Liver (tissue), 9 donors: ENCODE measurements around the gene CARS1. TPM values are rescaled to one million over a fixed set of nuclear protein-coding genes. Genes with fewer than 3 reads are reported as not detected.
A peak's percentile ranks its signal among the peaks of the same experiment; 100 is the strongest.

ENCODE experiments used
- DNase-seq: peaks from one replicate; pipeline ENCODE4 v3.0.0-alpha.2; 2017; ENCODE audit warnings: low spot score
- H3K27ac ChIP-seq, 2 donors: one replicate each; pipeline ENCODE4 v1.7.0; 2013; ENCODE audit warnings: inconsistent platforms in 2 of 2, low read length in 2 of 2, control low read depth in 1 of 2, low read depth in 1 of 2, mild to moderate bottlenecking in 1 of 2
- H3K27me3 ChIP-seq, 4 donors: one replicate each; pipeline versions ENCODE4 v1.6.1 to v1.7.0; 2013; ENCODE audit warnings: low read length in 3 of 4, inconsistent platforms in 1 of 4, mild to moderate bottlenecking in 1 of 4, moderate library complexity in 1 of 4; ENCODE audit not compliant: control insufficient read depth in 4 of 4, insufficient read depth in 4 of 4
- H3K36me3 ChIP-seq, 4 donors: one replicate each; pipeline versions ENCODE4 v1.6.1 to v1.7.0; 2013; ENCODE audit warnings: low read length in 3 of 4, mild to moderate bottlenecking in 3 of 4, low read depth in 1 of 4, moderate library complexity in 1 of 4; ENCODE audit not compliant: control insufficient read depth in 4 of 4, insufficient read depth in 3 of 4
- H3K4me1 ChIP-seq, 4 donors: one replicate each; pipeline versions ENCODE4 v1.6.1 to v1.7.0; 2013; ENCODE audit warnings: low read length in 3 of 4, mild to moderate bottlenecking in 3 of 4, moderate library complexity in 1 of 4; ENCODE audit not compliant: control insufficient read depth in 4 of 4, insufficient read depth in 4 of 4
- H3K4me3 ChIP-seq, 3 donors: one replicate each; pipeline versions ENCODE4 v1.6.1 to v1.7.0; 2013; ENCODE audit warnings: low read length in 3 of 3, control low read depth in 1 of 3, low read depth in 1 of 3, mild to moderate bottlenecking in 1 of 3
- H3K9ac ChIP-seq, 2 donors: one replicate each; pipeline ENCODE4 v1.7.0; 2013; ENCODE audit warnings: low read length in 2 of 2, mild to moderate bottlenecking in 2 of 2, moderate library complexity in 2 of 2, control low read depth in 1 of 2, low read depth in 1 of 2
- H3K9me3 ChIP-seq, 4 donors: one replicate each; pipeline versions ENCODE4 v1.6.1 to v1.7.0; 2013; ENCODE audit warnings: low read length in 3 of 4; ENCODE audit not compliant: control insufficient read depth in 4 of 4
- EGR1 ChIP-seq, 2 donors: IDR thresholded peaks; 2 replicates each; pipeline ENCODE4 v1.6.1; 2016 to 2018; ENCODE audit warnings: antibody characterized with exemption in 2 of 2, low read depth in 2 of 2
- FOXA1 ChIP-seq: IDR thresholded peaks from 2 replicates; pipeline ENCODE4 v1.6.1; 2016; ENCODE audit warnings: antibody characterized with exemption
- FOXA2 ChIP-seq: IDR thresholded peaks from 2 replicates; pipeline ENCODE4 v1.6.1; 2016; ENCODE audit warnings: antibody characterized with exemption
- GABPA ChIP-seq, 2 donors: IDR thresholded peaks in 1 of 2; conservative IDR thresholded peaks in 1 of 2; 2 replicates each; pipeline ENCODE4 v1.6.1; 2016; ENCODE audit warnings: antibody characterized with exemption in 2 of 2, mild to moderate bottlenecking in 1 of 2, moderate library complexity in 1 of 2
- HNF4A ChIP-seq, 2 donors: conservative IDR thresholded peaks; 2 replicates each; pipeline ENCODE4 v1.6.1; 2016; ENCODE audit warnings: antibody characterized with exemption in 2 of 2, mild to moderate bottlenecking in 2 of 2
- HNF4G ChIP-seq: IDR thresholded peaks from 2 replicates; pipeline ENCODE4 v1.6.1; 2016; ENCODE audit warnings: antibody characterized with exemption
- JUND ChIP-seq, 2 donors: IDR thresholded peaks; 2 replicates each; pipeline ENCODE4 v1.6.1; 2016; ENCODE audit warnings: antibody characterized with exemption in 2 of 2
- NR2F2 ChIP-seq: IDR thresholded peaks from 2 replicates; pipeline ENCODE4 v1.6.1; 2016; ENCODE audit warnings: antibody characterized with exemption
- RAD21 ChIP-seq, 2 donors: IDR thresholded peaks; 2 replicates each; pipeline ENCODE4 v1.6.1; 2016; ENCODE audit warnings: antibody characterized with exemption in 2 of 2, mild to moderate bottlenecking in 2 of 2
- RXRA ChIP-seq, 2 donors: IDR thresholded peaks; 2 replicates each; pipeline ENCODE4 v1.6.1; 2017 to 2018; ENCODE audit warnings: antibody characterized with exemption in 2 of 2, mild to moderate bottlenecking in 1 of 2
- SP1 ChIP-seq: IDR thresholded peaks from 2 replicates; pipeline ENCODE4 v1.6.1; 2018; ENCODE audit warnings: antibody characterized with exemption, mild to moderate bottlenecking
- TAF1 ChIP-seq: conservative IDR thresholded peaks from 2 replicates; pipeline ENCODE4 v1.6.1; 2016; ENCODE audit warnings: antibody characterized with exemption, mild to moderate bottlenecking
- YY1 ChIP-seq: IDR thresholded peaks from 2 replicates; pipeline ENCODE4 v1.6.1; 2016; ENCODE audit warnings: antibody characterized with exemption, mild to moderate bottlenecking
- WGBS: extraction: QIAGEN DNeasy Blood & Tissue Kit; methylation state at CpG from one replicate; pipeline ENCODE4 v1.1.7; 2013; 5-methylcytosine and 5-hydroxymethylcytosine counted together
- polyA plus RNA-seq, 2 donors: library from polyadenylated mRNA; stranded (reverse) in 1 of 2; unstranded in 1 of 2; fragments of 200-250 nt in 1 of 2; fragments of >200 nt in 1 of 2; fragmentation: Nextera tagmentation in 1 of 2; extraction: Ambion mirVana in 1 of 2; gene quantifications; one replicate each; pipeline versions ENCODE4 v1.2.1 to v1.2.3, GENCODE V29; 2013 to 2015
- total RNA-seq, 2 donors: library from RNA; depleted of rRNA; stranded (reverse); fragments of >200 nt; gene quantifications; one replicate each; pipeline ENCODE4 v1.2.3, GENCODE V29; 2014
- TF ChIP-seq, protein P1 (sequence below): IDR thresholded peaks from 2 replicates; pipeline ENCODE4 v1.6.1; 2016; ENCODE audit warnings: antibody characterized with exemption, mild to moderate bottlenecking
- TF ChIP-seq, protein P2 (sequence below): IDR thresholded peaks from 2 replicates; pipeline ENCODE4 v1.6.1; 2016; ENCODE audit warnings: antibody characterized with exemption
- TF ChIP-seq, protein P3 (sequence below): IDR thresholded peaks from 2 replicates; pipeline ENCODE4 v1.6.1; 2016; ENCODE audit warnings: antibody characterized with exemption
- TF ChIP-seq, protein P4 (sequence below): IDR thresholded peaks from 2 replicates; pipeline ENCODE4 v1.6.1; 2016; ENCODE audit warnings: antibody characterized with exemption
- TF ChIP-seq, protein P5 (sequence below): fragments of 150-350 bp; IDR thresholded peaks from 2 replicates; pipeline ENCODE4 v1.5.1; 2017; ENCODE audit warnings: improper control_type of control experiment, low read depth, low read length; ENCODE audit not compliant: missing input control
- donor health status: healthy.
- donor health status: healthy.
- donor health status: healthy.
- donor health status: healthy.
- donor health status: healthy.

Gene CARS1
- total and polyA plus RNA-seq, 4 donors = 15.2 to 40.1 (median 22.1) TPM

DNA sequence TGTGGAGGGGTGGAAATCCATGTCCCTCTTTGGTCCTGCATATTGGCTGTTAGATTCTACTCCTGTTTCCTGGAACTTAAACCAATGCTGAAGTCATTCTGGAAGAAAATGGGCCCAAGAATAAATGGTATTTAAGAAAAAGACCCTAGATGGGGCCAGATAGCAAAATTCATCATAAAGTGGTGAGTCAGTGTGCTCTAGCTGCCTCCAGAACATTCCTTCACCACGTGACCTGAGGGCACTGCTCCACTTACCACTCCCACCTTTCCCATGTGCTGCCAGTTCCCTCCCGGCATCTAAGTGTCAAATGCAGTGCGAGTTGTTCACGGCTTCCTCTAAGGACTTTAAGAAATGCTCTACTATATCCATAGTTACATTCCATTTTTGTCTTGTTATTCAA, 34.2 kb downstream of the CARS1 start:
- TF ChIP-seq, protein P1, sequence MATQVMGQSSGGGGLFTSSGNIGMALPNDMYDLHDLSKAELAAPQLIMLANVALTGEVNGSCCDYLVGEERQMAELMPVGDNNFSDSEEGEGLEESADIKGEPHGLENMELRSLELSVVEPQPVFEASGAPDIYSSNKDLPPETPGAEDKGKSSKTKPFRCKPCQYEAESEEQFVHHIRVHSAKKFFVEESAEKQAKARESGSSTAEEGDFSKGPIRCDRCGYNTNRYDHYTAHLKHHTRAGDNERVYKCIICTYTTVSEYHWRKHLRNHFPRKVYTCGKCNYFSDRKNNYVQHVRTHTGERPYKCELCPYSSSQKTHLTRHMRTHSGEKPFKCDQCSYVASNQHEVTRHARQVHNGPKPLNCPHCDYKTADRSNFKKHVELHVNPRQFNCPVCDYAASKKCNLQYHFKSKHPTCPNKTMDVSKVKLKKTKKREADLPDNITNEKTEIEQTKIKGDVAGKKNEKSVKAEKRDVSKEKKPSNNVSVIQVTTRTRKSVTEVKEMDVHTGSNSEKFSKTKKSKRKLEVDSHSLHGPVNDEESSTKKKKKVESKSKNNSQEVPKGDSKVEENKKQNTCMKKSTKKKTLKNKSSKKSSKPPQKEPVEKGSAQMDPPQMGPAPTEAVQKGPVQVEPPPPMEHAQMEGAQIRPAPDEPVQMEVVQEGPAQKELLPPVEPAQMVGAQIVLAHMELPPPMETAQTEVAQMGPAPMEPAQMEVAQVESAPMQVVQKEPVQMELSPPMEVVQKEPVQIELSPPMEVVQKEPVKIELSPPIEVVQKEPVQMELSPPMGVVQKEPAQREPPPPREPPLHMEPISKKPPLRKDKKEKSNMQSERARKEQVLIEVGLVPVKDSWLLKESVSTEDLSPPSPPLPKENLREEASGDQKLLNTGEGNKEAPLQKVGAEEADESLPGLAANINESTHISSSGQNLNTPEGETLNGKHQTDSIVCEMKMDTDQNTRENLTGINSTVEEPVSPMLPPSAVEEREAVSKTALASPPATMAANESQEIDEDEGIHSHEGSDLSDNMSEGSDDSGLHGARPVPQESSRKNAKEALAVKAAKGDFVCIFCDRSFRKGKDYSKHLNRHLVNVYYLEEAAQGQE = no peak
- TF ChIP-seq NR2F2 (no peak), YY1 (no peak), HNF4A (conservative IDR thresholded peaks at IDR 0.05) (no peak), HNF4G (no peak), EGR1 (IDR thresholded peaks at IDR 0.05; ENCODE audit: low read depth in 2 of 2) (no peak), RAD21 (IDR thresholded peaks at IDR 0.05) (no peak), TAF1 (no peak), GABPA (IDR thresholded peaks at IDR 0.05 in 1 of 2, conservative IDR thresholded peaks at IDR 0.05 in 1 of 2) (no peak), RXRA (IDR thresholded peaks at IDR 0.05) (no peak), FOXA1 (no peak), FOXA2 (no peak), JUND (IDR thresholded peaks at IDR 0.05) (no peak), SP1 (no peak)
- TF ChIP-seq, protein P2, sequence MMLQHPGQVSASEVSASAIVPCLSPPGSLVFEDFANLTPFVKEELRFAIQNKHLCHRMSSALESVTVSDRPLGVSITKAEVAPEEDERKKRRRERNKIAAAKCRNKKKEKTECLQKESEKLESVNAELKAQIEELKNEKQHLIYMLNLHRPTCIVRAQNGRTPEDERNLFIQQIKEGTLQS = no peak
- TF ChIP-seq, protein P3, sequence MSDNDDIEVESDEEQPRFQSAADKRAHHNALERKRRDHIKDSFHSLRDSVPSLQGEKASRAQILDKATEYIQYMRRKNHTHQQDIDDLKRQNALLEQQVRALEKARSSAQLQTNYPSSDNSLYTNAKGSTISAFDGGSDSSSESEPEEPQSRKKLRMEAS = no peak
- TF ChIP-seq, protein P4, sequence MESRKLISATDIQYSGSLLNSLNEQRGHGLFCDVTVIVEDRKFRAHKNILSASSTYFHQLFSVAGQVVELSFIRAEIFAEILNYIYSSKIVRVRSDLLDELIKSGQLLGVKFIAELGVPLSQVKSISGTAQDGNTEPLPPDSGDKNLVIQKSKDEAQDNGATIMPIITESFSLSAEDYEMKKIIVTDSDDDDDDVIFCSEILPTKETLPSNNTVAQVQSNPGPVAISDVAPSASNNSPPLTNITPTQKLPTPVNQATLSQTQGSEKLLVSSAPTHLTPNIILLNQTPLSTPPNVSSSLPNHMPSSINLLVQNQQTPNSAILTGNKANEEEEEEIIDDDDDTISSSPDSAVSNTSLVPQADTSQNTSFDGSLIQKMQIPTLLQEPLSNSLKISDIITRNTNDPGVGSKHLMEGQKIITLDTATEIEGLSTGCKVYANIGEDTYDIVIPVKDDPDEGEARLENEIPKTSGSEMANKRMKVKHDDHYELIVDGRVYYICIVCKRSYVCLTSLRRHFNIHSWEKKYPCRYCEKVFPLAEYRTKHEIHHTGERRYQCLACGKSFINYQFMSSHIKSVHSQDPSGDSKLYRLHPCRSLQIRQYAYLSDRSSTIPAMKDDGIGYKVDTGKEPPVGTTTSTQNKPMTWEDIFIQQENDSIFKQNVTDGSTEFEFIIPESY = no peak
- TF ChIP-seq, protein P5, sequence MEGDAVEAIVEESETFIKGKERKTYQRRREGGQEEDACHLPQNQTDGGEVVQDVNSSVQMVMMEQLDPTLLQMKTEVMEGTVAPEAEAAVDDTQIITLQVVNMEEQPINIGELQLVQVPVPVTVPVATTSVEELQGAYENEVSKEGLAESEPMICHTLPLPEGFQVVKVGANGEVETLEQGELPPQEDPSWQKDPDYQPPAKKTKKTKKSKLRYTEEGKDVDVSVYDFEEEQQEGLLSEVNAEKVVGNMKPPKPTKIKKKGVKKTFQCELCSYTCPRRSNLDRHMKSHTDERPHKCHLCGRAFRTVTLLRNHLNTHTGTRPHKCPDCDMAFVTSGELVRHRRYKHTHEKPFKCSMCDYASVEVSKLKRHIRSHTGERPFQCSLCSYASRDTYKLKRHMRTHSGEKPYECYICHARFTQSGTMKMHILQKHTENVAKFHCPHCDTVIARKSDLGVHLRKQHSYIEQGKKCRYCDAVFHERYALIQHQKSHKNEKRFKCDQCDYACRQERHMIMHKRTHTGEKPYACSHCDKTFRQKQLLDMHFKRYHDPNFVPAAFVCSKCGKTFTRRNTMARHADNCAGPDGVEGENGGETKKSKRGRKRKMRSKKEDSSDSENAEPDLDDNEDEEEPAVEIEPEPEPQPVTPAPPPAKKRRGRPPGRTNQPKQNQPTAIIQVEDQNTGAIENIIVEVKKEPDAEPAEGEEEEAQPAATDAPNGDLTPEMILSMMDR = no peak
- H3K9me3 ChIP-seq = no peaks in the 10 kb centered on the region
- H3K4me3 ChIP-seq = no peak overlapping the region
- no peak for DNase-seq
- peaks cover 0 to 26% (median 18%) of the 10 kb centered on the region in 4 donors for H3K4me1 ChIP-seq
- peak overlapping the region in 1 of 2 donors; percentile 29 for H3K27ac ChIP-seq
- peaks cover 6 to 47% (median 32%) of the 10 kb centered on the region in 4 donors for H3K36me3 ChIP-seq
- H3K9ac ChIP-seq = no peak overlapping the region
- WGBS = 90% methylated on average over 4 of the region's 4 CpGs
- no peaks in the 10 kb centered on the region for H3K27me3 ChIP-seq
